ENCODE data around the gene LILRA5.
"Not testable (repeated sequence)": the region's sequence is repeated elsewhere in the genome, so short reads cannot be mapped to it uniquely, and the experiment has no call there.

Gene LILRA5

DNA sequence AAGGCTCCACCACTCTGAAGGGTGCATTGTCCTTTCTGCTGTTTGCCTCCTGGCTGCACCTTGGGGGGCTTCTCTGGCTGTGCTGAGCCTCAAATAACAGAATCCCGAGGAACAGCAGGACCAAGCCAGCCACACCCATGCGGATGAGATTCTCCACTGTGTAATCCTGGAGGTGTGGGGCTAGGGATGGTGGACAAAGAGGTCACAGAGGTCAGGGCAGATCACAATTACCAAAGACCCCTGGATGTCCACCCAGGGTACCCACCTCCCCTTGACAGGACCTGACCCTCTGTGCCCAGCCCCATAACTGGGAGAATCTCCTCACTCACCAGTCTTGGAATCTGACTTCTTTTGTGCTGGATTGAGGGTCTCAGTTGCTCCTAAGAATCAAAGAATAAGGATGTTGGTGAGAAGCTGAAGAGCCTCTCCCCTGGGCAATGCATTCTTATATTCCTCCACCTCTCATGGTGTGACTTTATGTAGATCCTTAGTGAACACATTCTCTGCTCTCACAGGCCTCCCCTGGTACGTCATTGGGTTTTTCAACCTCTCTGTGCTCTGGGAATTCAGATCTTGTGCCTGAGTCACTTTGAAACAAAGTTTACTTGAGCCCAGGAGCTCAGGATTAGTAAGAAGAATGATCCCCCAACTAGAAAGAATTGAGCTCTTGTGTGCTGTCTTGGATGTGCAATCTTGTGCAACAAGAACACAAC, 20.8 kb upstream of the LILRA5 start:
- DNase-seq (ENCODE audit: low read depth, low spot score) = no peak

DNA sequence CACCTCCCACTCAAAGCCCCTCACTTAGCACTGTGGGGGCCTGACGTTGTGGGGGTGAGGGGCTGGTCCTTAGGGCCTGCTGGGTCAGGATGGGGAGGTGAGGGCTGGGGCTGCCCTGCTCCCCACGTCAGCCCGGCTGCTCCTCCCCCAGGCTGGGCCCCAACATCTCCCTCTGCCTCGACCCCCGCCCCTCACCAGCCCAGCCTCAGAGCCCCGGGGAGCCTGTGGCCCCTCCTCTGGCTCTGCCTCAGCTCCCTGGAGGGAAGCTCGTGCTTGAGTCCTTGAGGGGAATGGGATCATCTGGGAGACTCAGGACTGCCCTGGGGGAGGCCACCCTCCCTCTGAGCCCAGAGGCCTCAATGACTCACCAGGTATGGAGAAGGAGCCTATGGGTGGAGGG, 19.2 kb upstream of the LILRA5 start:
- no peak for DNase-seq (ENCODE audit: low read depth, low spot score)

DNA sequence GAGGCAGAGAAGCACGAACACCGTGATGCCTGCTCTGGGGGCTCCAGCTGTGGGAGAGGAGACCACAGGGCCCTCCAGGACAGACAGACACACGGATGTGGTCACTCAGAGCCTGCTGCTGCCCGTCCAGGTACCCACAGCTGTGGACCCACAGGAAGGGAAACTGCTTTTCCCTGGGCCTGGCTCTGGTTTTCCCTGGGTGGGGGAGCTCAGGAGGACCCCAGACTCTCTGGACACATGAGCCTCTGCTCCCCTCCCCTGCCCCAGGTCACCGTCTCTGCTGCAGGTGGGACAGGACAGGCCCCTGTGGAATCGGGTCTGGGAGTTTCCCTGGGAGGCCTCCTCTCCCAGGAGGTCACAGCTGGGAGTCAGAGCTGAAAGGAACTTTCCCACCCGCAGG, 18.7 kb upstream of the LILRA5 start:
- DNase-seq (ENCODE audit: low read depth, low spot score) = no peak

DNA sequence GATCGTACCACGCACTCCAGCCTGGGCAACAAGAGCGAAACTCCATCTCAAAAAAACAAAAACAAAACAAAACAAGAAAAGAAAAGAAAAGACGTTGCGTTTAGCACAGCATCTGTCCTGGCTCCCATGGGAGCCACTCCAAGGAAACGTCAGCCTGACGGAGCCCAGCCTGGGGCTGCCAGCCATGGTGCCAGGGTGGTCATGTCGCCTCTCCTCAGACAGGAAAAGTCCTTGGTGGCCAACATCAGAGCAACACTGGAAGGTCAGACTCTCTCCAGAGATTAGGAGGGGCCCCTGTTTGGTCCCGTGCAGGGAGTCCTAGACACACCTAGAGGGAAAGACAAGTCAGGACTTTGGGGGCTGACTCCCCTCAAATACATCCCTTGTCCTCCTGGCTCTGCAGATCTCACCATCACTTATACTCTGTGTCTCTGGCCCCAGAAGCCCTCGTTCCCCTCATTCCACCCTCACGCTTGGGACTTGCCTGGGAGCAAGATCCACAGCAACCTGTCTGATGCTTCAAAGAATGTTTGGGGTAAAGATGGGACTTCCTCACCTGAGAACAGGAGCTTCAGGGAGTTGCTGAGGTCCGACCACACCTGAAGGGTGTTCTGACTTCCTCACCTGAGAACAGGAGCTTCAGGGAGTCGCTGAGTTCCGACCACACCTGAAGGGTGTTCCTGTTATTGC, 16.7 kb upstream of the LILRA5 start:
- DNase-seq (ENCODE audit: low read depth, low spot score) = no peak

DNA sequence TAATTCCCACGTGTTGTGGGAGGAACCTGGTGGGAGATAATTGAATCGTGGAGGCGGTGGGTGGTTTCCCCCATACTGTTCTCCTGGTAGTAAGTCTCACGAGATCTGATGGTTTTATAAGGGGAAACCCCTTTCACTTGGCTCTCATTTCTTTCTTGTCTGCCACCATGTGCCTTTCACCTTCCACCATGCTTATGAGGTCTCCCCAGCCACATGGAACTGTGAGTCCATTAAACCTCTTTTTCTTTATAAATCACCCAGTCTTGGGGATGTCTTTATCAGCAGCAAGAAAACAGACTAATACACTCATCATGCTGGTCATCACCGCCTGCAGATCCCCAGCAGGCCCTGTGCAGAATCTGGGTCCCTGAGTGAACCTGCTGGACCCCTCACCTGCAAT, 15.8 kb upstream of the LILRA5 start:
- not testable (repeated sequence) for DNase-seq (ENCODE audit: low read depth, low spot score)

DNA sequence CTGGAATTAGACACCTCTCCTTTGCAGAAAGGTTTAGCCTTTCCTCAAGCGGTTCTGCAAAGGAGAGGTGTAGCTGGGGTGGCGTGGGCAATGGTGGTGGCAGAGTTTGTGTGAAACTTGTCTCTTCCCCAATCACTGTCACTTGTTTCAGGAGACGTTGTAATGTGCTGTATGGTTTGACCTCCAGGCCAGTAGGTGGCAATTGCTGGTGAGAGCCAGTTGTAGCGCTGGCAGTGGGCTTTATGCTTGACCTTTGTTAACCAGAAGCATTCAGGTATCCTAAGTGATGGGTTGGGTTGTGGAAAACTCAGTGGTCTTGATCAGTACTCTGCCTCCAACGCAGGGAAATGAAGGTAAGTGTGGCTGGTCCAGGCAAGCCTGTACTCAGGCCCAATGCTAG, 12.7 kb upstream of the LILRA5 start:
- no peak for DNase-seq (ENCODE audit: low read depth, low spot score)

DNA sequence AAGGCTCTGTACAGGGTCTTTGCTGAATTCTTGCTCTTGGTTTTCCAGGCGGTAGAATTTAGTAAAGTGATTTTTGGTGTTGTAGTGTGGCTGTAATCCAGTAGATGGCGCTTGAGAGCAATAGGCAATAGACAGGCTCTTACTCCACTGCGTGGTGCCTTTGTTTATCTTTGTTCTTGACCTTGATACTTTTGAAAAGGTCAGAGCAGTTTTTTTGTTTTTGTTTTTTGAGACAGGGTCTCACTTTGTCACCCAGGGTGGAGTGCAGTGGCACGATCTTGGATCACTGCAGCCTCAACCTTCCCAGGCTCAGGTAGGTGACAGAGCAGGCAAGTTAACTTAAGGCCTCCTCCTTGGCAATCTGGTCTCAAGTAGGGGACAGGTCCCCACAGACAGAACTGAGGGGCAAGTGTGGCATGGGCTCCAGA, 12.2 kb upstream of the LILRA5 start:
- no peak for DNase-seq (ENCODE audit: low read depth, low spot score)

DNA sequence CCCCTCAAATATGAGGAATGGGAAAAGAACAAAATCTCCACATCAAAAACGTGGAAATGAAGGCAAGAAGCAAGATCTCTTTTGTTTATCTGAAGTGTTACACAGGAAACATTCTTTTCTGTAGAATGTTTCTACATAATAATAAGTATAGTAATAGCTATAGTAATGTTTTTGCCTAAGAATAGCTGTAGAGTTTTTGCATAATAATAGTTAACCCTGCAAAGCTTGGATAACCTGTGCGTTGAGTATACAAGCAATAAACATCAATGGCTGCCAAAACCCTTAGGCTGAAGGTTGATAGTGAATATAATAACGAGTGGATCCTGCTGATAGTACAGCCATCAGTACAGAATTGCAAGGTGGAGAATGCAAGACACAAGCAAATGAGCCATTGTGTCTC, 11.1 kb upstream of the LILRA5 start:
- no peak for DNase-seq (ENCODE audit: low read depth, low spot score)

DNA sequence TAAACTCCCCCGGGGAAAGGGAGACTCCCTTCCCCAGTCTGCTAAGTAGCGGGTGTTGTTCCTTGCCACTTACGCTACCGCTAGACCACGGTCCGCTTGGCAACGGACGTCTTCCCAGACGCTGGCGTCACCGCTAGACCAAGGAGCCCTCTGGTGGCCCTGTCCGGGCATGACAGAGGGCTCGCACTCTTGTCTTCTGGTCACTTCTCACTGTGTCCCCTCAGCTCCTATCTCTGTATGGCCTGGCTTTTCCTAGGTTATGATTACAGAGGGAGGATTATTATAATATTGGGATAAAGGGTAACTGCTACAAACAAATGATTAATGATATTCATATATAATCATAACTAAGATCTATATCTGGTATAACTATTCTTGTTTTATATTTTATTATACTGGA, 10.0 kb upstream of the LILRA5 start:
- not testable (repeated sequence) for DNase-seq (ENCODE audit: low read depth, low spot score)

DNA sequence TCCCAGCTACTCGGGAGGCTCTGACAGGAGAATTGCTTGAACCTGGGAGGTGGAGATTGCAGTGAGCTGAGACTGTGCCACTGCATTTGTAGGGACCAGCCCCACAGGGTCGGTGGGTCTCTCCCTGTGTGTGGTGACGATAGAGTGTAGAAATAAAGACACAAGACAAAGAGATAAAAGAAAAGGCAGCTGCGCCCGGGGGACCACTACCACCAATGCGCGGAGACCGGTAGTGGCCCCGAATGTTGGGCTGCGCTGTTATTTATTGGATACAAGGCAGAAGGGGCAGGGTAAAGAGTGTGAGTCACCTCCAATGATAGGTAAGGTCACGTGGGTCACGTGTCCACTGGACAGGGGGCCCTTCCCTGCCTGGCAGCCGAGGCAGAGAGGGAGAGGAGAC, 9.3 kb upstream of the LILRA5 start:
- DNase-seq (ENCODE audit: low read depth, low spot score) = not testable (repeated sequence)

DNA sequence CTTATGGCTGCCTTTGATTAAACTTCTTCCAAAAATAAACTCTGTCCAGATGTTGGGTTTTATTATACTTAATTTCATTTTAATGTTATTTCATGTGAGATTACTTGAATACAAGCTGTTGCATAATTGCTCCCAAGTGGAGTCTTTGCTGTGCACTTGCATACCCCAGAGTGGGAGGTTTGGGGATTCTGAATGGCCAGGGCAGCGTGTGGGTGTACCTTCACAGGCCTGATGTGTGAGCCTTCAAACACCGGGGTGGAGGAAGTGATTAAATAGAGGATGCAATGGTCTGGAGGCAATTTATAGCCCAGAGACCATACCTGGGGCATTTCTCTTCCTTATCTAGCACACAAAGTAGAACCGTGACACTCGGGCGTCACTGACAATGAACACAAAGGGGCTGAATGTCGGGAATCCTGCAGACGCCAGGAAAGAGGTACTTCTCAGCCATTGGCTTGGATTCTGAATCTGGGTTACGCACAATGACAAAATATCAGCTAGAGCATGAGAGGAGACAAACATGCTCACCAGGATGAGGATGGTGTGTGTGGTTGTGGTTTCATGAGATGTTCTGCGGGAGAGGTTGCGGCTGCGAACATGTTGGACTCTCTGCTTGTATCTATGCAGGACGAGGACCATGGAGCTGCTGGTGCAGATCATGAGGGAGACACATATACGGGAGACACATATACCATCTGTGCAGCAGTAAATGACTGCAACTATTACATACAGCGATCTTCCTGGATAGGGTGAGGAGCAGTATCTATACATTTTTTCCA, 7.1 kb upstream of the LILRA5 start:
- no peak for DNase-seq (ENCODE audit: low read depth, low spot score)

DNA sequence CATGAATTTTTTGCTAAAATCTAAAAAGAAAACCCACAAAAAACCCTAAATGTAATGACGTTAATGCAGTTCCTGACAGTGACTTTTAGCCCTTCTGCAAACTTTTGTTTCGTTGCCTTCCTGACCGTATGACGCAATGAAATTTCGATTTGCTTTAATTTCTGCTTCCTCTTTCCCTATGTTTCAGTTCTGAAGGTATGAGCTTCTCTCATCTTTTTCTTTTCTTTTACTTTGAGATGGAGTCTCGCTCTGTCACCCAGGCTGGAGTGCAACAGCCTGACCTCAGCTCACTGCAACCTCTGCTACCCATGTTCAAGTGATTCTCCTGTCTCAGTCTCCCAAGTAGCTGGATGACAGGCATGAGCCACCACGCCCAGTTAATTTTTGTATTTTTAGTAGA, 6.1 kb upstream of the LILRA5 start:
- no peak for DNase-seq (ENCODE audit: low read depth, low spot score)

DNA sequence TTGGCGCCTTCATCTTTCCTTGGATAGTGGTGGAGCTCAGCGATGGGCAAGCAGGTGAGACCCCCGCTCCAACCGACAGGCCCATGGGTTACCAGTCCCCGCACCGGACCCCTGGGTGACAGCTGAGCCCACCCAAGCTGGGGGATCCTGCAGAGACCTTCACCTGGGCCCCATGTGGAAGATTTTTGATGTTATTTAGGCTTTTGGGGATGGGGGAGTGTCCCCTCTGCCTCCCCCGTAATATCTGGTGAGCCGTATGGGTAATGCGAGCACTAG, 4.9 kb upstream of the LILRA5 start:
- DNase-seq (ENCODE audit: low read depth, low spot score) = no peak

DNA sequence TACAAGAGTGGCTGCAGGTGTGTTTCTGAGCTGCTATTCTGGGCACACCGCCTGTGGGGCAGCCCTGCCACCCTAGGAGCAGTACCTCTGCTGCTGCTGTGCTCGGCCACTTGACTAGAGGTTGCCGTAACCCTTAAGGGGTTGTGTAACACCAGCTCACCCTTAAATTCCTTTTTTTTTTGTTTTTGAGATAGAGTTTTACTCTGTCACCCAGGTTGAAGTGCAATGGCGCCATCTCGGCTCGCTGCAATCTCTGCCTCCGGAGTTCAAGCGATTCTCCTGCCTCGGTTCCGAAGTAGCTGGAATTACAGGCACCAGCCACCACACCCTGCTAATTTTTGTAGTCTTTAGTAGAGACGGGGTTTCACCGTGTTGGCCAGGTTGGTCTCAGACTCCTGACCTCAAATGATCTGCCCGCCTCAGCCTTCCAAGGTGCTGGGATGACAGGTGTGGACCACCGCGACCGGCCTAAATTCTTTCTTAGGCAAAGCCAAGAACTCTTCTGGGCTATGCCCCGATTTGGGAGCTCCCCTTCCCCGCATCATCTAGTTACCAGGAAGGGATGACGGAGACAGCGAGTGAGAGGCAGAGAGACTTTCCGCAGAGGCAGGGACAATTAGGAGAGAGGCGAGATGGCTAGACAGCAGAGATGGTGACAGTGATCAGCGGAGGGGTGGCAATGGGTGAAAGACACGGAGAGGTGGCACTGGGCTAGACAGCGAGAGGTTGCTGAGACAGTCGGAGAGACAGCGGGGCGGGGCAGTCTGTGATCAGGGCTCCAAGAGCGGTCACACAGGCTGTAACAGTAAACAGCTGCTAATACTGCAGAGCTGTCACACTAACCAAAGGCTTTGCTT, 4.4 kb upstream of the LILRA5 start:
- DNase-seq (ENCODE audit: low read depth, low spot score) = no peak

DNA sequence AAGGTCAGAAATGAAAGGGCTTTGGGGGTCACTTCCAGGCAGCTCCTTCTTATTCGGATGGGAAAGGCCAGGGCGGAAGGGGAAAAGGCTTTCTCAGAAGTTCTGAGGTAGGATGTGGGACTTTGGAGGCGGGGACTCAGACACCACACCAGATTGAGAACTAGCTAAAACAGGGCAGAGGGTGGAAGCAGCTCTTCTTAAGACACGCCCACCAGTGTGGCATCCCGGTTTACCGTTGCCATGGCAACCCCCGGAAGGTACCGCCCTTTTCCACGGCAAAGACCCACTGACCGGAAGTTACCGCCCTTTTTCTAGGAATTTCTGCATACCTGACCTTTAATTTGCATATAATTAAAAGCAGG, 3.8 kb upstream of the LILRA5 start:
- no peak for DNase-seq (ENCODE audit: low read depth, low spot score)

DNA sequence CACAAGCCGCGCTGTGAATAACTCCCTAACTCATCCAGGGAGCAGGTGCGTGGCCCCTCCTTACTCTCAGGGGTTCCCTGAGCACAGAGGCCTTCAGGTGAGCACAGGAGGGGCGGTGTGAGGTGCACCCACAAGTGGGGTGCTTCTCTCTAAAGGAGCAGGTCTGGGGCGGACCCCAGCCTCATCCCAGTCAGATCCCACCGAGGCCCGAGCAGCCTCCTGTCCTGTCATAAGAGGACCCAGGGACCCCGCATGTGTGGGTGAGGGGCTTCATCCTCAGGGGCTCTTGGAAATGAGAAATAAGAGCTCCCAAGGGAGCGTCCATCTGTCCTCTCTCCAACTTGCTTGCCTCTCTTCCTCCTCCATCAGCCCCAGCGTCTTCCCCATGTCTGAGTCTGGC, 3.0 kb upstream of the LILRA5 start:
- DNase-seq (ENCODE audit: low read depth, low spot score) = no peak

DNA sequence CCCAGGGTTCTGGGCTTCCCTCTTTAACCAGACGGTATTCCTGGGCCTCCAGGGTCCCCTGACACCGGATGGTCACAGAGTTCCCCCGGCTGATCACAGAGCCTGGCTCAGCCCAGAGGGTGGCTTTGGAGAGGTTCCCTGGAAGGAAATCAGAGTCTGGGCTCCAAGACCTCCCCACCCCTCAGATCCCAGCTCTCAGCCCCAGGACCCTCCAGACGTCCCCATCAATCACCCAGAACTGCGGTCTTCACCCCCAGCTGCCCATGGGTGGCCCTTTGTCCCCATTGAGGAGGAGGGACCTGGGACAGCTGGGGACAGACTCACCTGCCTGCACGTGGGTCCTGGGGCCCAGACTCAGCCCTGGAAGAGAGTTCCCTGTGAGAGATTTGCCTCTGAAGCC, 955 bp downstream of the LILRA5 start:
- DNase-seq (ENCODE audit: low read depth, low spot score) = no peak

DNA sequence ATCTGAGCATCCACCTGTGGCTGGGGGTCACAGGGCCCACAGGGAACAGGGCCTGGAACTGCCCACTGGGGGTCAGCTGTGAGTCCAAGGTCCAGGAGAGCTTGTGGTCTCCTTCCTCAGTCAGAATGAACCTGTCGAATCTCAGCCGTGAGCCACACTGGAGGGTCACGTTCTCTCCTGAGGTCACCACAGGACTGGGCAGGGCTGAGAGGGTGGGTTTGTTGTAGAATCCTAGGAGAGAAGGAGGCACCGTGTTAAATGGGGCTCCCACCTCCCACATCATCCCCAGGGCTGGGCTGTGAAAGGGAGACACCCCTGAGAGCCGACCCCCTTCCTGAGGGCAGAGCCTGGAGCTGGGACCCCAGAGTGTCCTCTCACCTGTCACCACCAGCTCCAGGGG, 1.5 kb downstream of the LILRA5 start:
- no peak for DNase-seq (ENCODE audit: low read depth, low spot score)

DNA sequence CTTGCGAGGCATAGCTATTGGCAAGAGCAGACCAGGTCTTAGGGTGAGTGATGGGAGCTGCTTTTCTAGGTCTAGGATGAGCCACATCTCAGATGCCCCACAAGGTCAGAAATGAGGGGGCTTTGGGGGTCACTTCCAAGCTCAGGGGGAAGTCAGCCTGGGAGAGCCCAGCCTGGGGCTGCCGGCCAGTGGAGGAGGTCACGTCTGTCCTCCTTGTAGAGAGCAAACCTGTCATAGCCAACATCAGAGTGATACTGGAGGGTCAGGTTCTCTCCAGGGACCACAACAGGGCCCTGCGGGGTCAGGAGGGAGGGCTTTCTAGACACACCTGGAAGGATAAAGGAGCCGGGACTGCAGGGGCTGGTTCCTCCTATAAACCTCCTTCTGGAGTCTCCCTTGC, 2.4 kb downstream of the LILRA5 start:
- DNase-seq (ENCODE audit: low read depth, low spot score) = no peak

DNA sequence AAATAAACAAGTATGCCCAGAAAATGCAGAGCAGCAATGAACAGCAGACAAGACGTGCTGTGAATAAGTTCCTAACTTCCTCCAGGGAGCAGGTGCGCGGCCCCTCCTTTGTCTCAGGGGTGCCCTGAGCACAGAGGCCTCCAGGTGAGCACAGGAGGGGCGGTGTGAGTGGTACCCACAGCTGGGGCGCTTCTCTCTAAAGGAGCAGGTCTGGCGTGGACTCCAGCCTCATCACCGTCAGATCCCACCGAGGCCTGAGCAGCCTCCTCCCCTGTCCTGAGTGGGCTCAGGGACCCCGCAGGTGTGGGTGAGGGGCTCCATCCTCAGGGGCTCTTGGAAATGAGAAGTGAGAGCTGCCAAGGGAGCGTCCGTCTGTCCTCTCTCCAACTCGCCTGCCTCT, 3.2 kb downstream of the LILRA5 start:
- DNase-seq (ENCODE audit: low read depth, low spot score) = no peak

DNA sequence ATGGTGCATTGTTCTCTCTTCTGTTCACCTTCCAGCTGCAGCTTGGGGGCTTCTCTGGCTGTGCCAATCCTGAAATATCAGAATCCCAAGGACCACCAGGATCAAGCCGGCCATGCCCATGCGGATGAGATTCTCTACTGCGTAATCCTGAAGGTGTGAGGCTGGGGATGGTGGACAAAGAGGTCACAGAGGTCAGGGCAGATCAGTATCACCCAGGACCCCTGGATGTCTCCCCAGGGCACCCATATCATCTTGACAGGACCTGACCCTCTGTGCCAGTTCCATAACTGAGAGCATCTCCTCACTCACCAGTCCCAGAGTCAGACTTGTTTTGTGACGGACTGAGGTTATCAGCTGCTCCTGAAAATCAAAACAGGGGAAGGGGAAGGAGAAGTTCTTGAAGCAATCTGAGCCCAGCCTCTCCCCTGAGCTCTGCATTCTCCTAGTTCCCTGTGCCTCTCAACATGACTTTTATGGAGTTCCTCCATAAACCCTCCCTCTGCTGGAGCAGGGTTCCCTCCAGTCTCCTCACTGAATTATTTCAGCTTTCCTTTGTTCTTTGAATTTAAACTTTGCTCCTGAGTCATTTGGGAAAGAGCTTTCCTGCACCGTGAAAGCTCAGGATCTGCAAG, 5.5 kb downstream of the LILRA5 start:
- DNase-seq (ENCODE audit: low read depth, low spot score) = no peak

DNA sequence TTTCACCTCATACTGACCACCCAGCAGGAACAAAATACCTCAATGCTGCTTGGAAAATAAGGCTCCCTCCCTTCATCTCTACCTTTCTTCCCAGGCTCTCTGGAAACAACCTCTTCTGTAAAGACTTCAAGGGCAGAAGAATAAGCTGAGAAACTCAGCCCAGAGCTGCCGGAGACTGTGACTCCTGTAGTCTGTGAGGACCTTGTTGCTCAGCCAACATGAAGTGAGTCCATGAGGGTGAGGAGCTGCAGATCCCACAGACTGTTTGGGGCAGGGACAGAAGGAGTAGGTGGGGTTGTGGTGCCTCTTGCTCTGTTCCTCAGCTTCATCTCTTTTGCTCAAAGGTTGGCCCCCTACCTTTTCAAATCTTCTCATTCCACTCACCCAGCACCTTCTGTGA, 7.8 kb downstream of the LILRA5 start:
- DNase-seq (ENCODE audit: low read depth, low spot score) = no peak

All from brain pericyte (primary cell).